Stimulated activated naive CD8-positive, alpha-beta T cell treated with anti-CD3 and anti-CD28 coated beads, Interleukin-15, amount 100 ng/mL, for 72 hours (primary cell): ENCODE data around the gene SNX11.
"Not testable (repeated sequence)": the region's sequence is repeated elsewhere in the genome, so short reads cannot be mapped to it uniquely, and the experiment has no call there.

Experiments
- ATAC-seq: fragments of 150-1000 bp; cut with Tn5 transposase; 2 replicates; pipeline ENCODE4 v1.10.0; 2021; ENCODE audit warnings: mild to moderate bottlenecking, moderate library complexity
- DNase-seq, 2 donors: peaks; one replicate each; pipeline ENCODE4 v3.0.0; 2021 to 2022
- H3K27ac Mint-ChIP-seq, 2 donors: one replicate each; pipeline ENCODE4 v1.8.0; 2022; ENCODE audit warnings: mild to moderate bottlenecking in 2 of 2, mixed read lengths in 2 of 2, moderate library complexity in 2 of 2
- H3K27me3 Mint-ChIP-seq: one replicate; pipeline ENCODE4 v1.8.0; 2022; ENCODE audit warnings: mixed read lengths
- H3K4me1 Mint-ChIP-seq: one replicate; pipeline ENCODE4 v1.8.0; 2022; ENCODE audit warnings: mild to moderate bottlenecking, mixed read lengths
- H3K4me3 Mint-ChIP-seq, 2 donors: one replicate each; pipeline ENCODE4 v1.8.0; 2022; ENCODE audit warnings: mild to moderate bottlenecking in 2 of 2, mixed read lengths in 2 of 2, moderate library complexity in 1 of 2
- H3K9me3 Mint-ChIP-seq, 2 donors: one replicate each; pipeline ENCODE4 v1.8.0; 2022; ENCODE audit warnings: mixed read lengths in 2 of 2

Gene SNX11, protein sequence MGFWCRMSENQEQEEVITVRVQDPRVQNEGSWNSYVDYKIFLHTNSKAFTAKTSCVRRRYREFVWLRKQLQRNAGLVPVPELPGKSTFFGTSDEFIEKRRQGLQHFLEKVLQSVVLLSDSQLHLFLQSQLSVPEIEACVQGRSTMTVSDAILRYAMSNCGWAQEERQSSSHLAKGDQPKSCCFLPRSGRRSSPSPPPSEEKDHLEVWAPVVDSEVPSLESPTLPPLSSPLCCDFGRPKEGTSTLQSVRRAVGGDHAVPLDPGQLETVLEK

DNA sequence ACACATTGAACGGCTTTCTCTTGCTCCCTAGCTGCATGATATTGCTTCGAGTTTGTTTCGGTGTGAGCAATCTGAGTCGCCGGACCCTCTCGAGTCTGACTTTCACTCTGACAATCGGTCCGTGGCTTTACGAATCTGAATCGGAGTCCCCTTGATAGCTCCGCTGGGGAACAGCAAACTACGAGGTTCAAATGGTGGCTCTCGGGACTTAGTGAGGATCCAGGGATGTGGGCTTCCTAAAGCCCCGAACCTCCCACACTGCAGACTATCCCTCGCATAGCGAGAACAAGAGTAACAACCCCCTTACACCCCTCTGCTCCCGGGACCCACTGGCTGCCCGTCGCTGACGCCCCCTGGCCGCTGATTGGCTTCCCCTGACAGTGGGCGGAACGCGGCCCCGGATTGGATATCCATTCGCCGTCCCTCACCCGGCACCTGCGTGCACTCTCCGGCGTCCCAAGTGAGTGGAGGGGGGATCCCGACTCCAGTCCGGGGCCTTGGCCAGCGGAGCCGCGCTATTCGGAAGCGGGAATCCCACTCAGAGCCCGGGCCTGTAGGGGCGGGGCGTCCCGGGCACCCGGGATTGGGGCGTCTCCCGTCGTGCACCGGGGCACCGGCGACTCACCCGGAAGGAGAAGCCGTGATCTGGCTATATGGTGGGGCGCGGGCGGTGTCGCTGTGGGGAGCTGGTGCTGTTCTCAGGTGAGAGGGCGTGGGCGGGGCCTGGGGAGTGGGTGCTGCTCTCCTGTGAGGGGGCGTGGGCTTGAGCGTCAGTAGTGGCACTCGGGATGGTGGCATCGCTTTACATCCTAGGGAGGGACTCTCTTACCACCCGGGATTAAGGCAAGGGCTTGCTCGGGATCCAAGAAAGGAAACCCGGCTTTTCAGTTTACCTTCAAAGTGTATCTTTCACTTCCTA, at the start of gene SNX11:
Gene SNX11 (plus strand): TSS at position 630 of the 919 bp plus-strand sequence. CDS start 4,278 bp downstream, outside the sequence.
- peak; percentile 91 to 92 for DNase-seq
- H3K4me1 Mint-ChIP-seq, result peaks cover 68% of the 10 kb centered on the region
- ATAC-seq, result peak; percentile 92
- peak within 1 kb of the TSS; percentile 95 to 97 for H3K27ac Mint-ChIP-seq
- H3K4me3 Mint-ChIP-seq, result peak within 1 kb of the TSS; percentile 90 to 95
- peaks cover 13 to 18% of the 10 kb centered on the region in 2 donors for H3K9me3 Mint-ChIP-seq
- H3K27me3 Mint-ChIP-seq, result no peaks in the 10 kb centered on the region

DNA sequence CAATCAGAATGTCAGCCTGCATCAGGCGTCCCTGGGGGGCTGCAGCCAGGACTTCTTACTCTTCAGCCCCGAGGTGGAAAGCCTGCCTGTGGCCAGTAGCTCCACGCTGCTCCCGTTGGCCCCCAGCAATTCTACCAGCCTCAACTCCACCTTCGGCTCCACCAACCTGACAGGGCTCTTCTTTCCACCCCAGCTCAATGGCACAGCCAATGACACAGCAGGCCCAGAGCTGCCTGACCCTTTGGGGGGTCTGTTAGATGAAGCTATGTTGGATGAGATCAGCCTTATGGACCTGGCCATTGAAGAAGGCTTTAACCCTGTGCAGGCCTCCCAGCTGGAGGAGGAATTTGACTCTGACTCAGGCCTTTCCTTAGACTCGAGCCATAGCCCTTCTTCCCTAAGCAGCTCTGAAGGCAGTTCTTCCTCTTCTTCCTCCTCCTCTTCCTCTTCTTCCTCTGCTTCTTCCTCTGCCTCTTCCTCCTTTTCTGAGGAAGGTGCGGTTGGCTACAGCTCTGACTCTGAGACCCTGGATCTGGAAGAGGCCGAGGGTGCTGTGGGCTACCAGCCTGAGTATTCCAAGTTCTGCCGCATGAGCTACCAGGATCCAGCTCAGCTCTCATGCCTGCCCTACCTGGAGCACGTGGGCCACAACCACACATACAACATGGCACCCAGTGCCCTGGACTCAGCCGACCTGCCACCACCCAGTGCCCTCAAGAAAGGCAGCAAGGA, 49.0 kb upstream of the SNX11 start:
- Mint-ChIP-seq H3K27me3 (no peaks in the 10 kb centered on the region), H3K4me3 (peak overlapping the region; percentile 47 to 67), H3K9me3 (no peaks in the 10 kb centered on the region), H3K4me1 (peaks cover 78% of the 10 kb centered on the region), H3K27ac (peak overlapping the region; percentile 100)
- no peak for ATAC-seq
- DNase-seq, result no peak

DNA sequence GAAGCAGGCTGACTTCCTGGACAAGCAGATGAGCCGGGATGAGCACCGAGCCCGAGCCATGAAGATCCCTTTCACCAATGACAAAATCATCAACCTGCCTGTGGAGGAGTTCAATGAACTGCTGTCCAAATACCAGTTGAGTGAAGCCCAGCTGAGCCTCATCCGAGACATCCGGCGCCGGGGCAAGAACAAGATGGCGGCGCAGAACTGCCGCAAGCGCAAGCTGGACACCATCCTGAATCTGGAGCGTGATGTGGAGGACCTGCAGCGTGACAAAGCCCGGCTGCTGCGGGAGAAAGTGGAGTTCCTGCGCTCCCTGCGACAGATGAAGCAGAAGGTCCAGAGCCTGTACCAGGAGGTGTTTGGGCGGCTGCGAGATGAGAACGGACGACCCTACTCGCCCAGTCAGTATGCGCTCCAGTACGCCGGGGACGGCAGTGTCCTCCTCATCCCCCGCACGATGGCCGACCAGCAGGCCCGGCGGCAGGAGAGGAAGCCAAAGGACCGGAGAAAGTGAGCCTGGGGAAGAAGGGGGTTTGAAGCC, 48.4 kb upstream of the SNX11 start:
- DNase-seq (no peak), ATAC-seq (no peak)
- H3K27me3 Mint-ChIP-seq, result no peaks in the 10 kb centered on the region
- H3K4me1 Mint-ChIP-seq, result peaks cover 72% of the 10 kb centered on the region
- no peaks in the 10 kb centered on the region for H3K9me3 Mint-ChIP-seq
- peak overlapping the region; percentile 100 for H3K27ac Mint-ChIP-seq
- peak overlapping the region; percentile 47 to 60 for H3K4me3 Mint-ChIP-seq

DNA sequence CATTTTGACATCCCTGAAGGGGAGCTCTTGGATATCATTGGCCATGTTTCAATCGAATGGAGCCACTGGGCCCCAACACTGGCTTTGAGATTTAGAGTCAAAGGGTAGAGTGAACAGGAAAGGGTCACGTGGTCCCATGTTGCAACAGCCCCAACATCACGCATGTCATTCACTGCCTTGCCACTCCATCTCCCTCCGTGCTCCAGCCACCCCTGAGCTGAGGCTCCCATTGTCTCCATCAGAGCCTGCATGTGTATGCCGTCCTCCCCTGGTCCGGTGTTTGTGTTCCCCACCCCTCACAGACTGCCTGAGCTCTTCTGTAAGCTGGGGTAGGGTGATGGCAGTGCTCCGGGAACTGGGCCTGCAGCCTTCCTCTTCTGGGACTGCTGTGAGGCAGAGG, 47.3 kb upstream of the SNX11 start:
- peak overlapping the region in 1 of 2 donors; percentile 81 for H3K27ac Mint-ChIP-seq
- no peaks in the 10 kb centered on the region for H3K27me3 Mint-ChIP-seq
- H3K9me3 Mint-ChIP-seq, result no peaks in the 10 kb centered on the region
- ATAC-seq, result no peak
- peaks cover 61% of the 10 kb centered on the region for H3K4me1 Mint-ChIP-seq
- peak overlapping the region in 1 of 2 donors; percentile 36 for H3K4me3 Mint-ChIP-seq
- DNase-seq, result no peak

DNA sequence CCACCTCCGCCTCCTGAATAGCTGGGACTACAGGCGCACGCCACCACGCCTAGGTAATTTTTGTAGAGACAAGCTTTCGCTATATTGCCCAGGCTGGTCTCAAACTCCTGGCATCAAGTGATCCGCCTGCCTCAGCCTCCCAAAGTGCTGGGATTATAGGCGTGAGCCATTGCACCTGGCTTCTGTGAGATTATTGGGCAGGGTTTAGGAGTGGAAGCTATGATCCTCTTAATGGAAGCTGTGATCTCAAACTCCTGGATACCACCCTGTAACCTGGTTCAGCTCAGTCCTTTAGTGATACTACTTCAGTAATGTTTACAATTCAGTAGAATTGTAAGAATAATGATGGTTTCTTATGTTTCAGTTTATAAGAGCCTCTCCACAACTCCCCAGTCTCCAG, 45.3 kb upstream of the SNX11 start:
- H3K27ac Mint-ChIP-seq, result peak overlapping the region in 1 of 2 donors; percentile 62
- H3K4me3 Mint-ChIP-seq, result no peak overlapping the region
- H3K27me3 Mint-ChIP-seq, result no peaks in the 10 kb centered on the region
- H3K9me3 Mint-ChIP-seq, result no peaks in the 10 kb centered on the region
- DNase-seq, result no peak
- no peak for ATAC-seq
- H3K4me1 Mint-ChIP-seq, result peaks cover 41% of the 10 kb centered on the region

DNA sequence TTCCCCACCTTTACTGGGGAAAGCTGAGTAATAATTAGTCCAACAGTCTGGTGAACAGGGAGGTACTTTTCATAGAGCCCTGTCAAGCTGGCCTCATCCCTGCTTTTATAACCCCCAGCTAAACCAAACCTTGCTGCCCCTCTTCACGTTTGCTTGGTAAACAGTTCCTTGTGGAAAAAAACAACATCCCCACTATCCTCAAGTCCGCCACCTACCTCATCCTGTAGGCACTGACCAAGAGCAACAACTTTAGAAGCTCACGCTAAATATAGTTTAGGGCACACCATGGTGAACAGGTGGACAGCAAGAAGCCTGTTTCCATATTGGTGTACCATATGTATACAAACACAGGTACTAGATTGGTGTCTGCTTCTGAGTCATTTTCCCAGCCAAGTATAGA, 42.9 kb upstream of the SNX11 start:
- Mint-ChIP-seq H3K9me3 (no peaks in the 10 kb centered on the region), H3K4me1 (peaks cover 20% of the 10 kb centered on the region), H3K27ac (peak overlapping the region in 1 of 2 donors; percentile 51), H3K4me3 (no peak overlapping the region), H3K27me3 (no peaks in the 10 kb centered on the region)
- DNase-seq (no peak), ATAC-seq (no peak)

DNA sequence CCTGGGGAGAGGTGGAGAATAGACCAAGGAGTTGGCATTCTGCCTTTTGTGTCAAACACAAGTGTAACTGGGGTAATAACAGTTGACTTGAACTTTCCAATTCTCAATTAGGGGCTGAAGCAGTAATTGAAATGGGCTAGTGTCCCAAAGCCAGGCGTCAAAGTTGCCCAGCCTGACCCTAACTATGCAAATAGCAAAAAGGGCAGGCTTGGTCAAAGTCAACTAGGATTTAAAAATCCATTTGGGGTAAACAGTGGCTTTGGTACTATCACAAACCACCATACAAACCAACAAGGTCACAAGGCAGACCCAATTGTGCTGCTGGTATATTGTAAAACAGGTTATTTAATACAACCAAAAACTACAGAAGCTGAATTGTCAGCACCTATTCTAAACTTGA, 41.4 kb upstream of the SNX11 start:
- no peak overlapping the region for H3K4me3 Mint-ChIP-seq
- no peaks in the 10 kb centered on the region for H3K27me3 Mint-ChIP-seq
- no peaks in the 10 kb centered on the region for H3K9me3 Mint-ChIP-seq
- ATAC-seq, result no peak
- H3K4me1 Mint-ChIP-seq, result peaks cover 4% of the 10 kb centered on the region
- no peak for DNase-seq
- no peak overlapping the region for H3K27ac Mint-ChIP-seq

DNA sequence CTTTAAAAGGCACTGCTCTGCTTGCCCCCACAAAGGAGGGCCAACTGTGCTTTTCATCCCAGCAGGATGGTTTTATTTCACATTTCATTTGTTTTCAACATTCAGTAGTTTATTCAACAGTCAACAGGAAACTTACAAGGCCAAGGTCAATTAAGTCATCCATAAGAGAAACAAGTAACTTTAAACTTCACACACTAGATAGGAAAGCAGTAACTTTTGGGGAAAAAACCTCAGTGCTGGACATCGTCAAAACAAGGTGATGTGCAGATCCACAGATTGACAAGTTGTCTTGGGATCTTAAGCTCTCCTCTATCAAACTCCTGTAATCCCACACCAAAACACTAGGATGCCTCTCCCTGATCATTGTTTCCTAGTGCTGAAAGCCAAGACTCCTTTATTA, 40.9 kb upstream of the SNX11 start:
- no peak for DNase-seq
- Mint-ChIP-seq H3K9me3 (no peaks in the 10 kb centered on the region), H3K27ac (peak overlapping the region in 1 of 2 donors; percentile 73), H3K4me1 (no peaks in the 10 kb centered on the region), H3K4me3 (no peak overlapping the region), H3K27me3 (no peaks in the 10 kb centered on the region)
- no peak for ATAC-seq

DNA sequence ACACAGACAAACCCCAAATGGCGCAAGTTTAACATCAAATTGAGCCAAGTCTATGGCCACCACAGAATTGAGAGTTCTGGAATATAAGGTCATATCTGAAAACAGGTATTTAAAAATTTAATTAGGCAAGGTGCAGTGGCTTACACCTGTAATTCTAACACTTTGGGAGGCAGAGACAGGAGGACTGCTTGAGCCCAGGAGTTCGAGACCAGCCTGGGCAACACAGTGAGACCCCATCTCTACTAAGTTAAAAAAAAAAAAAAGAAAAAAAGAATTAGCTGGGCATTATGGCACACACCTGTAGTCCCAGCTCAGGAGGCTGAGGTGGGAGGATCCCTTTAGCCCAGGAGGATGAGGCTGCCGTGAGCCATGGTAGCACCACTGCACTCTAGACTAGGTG, 40.3 kb upstream of the SNX11 start:
- no peak overlapping the region for H3K27ac Mint-ChIP-seq
- H3K4me3 Mint-ChIP-seq, result no peak overlapping the region
- H3K27me3 Mint-ChIP-seq, result no peaks in the 10 kb centered on the region
- DNase-seq, result no peak
- no peaks in the 10 kb centered on the region for H3K4me1 Mint-ChIP-seq
- no peaks in the 10 kb centered on the region for H3K9me3 Mint-ChIP-seq
- ATAC-seq, result no peak

DNA sequence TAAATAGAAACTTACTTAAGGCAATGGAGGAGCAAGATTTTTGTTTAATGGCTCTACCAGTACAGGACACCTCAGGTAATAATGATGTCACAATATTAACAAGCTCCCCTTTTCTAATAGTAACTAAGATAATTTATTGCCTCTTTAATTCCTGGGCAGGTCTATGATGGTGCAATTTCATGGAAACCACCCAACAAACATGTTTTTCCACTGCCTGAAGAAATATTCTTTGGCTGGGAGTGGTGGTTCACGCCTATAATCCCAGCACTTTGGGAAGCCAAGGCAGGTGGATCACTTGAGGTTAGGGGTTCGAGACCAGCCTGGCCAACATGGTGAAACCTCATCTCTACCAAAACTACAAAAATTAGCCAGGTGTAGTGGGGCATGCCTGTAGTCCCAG, 39.8 kb upstream of the SNX11 start:
- peak overlapping the region in 1 of 2 donors; percentile 59 for H3K27ac Mint-ChIP-seq
- ATAC-seq, H3K27me3 Mint-ChIP-seq, DNase-seq, H3K4me1 Mint-ChIP-seq, H3K4me3 Mint-ChIP-seq, H3K9me3 Mint-ChIP-seq: not testable (repeated sequence)

DNA sequence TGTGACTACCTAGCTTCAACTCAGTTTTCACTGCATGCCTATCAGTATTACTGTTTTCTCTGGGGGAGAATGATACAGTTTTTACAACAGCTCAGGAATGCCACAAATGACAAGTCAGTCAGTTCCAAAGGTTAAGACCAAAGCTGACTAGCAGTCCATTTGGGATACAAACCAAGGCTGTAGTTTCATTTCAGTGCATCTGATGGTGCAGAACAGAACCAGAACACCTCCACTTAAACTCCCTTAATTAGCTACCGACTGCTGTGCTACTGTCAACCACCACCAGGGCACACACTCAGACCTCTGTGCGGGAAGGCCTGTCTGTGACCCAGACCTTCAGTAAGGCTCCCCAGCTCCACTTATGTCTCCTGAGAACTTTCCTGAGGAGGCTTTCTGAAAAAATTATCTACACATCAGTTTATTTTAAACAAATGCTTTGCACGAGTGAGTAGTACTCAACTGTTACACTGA, 39.0 kb upstream of the SNX11 start:
- H3K27ac Mint-ChIP-seq, result no peak overlapping the region
- no peak for DNase-seq

DNA sequence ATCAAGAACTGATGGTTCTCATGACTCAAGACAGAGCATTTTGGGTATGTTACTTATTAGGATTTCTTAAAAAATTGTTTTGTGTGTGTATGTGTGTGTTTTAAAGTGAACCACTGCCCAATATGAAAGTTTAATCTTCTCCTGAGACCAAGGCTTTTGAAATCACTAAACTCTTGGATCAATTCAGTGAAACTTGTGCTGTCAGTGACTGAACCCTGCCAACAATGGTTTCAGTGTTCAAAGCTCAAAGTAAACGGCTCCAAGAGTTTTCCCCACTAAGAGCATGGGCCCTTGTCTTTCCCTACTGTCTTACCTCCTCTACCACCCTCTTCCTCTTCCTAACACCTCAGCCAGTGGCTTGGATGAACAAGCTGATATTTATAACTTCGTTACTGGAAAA, 37.4 kb upstream of the SNX11 start:
- Mint-ChIP-seq H3K4me1 (no peaks in the 10 kb centered on the region), H3K9me3 (no peaks in the 10 kb centered on the region), H3K27ac (peak overlapping the region in 1 of 2 donors; percentile 16), H3K4me3 (no peak overlapping the region), H3K27me3 (no peaks in the 10 kb centered on the region)
- ATAC-seq (no peak), DNase-seq (no peak)

More for the DNA sequence above, 39.0 kb upstream of the SNX11 start:
- H3K27me3 Mint-ChIP-seq, result no peaks in the 10 kb centered on the region
- ATAC-seq, result peak; percentile 81
- no peak overlapping the region for H3K4me3 Mint-ChIP-seq
- no peaks in the 10 kb centered on the region for H3K4me1 Mint-ChIP-seq
- H3K9me3 Mint-ChIP-seq, result no peaks in the 10 kb centered on the region

DNA sequence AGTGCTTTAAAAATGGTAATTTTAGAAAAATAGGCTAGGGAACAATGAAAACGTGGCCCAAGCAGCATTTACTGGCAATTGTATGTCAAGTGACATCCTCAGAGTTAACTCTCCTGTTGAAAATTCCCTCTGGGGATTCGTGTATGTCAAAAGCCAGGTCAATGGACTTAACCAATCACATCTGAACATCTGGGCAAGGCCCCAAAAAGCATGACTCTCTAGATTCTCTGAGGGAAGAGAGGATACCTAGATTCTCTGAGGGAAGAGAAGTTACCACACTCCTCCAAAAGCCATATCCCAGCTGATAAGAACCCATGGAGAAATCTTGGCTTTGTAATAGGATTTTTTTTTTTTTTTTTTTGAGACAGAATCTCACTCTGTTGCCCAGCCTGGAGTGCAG, 35.9 kb upstream of the SNX11 start:
- Mint-ChIP-seq H3K9me3 (no peaks in the 10 kb centered on the region), H3K27me3 (no peaks in the 10 kb centered on the region), H3K27ac (peak overlapping the region in 1 of 2 donors; percentile 27), H3K4me3 (no peak overlapping the region), H3K4me1 (no peaks in the 10 kb centered on the region)
- DNase-seq, result no peak
- no peak for ATAC-seq

DNA sequence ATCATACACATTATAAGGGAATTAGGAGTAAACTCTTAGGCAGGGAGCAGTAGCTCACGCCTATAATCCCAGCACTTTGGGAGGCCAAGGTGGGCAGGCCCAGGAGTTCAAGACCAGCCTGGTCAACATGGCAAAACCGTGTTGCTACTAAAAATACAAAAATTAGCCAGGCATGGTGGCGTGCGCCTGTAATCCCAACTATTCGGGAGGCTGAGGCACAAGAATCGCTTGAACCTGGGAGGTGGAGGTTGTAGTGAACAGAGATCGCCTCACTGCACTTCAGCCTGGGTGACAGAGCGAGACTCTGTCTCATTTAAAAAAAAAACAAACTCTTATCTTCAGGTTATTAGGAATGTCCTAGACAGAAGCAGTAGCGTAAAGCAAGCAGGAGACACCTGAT, 34.8 kb upstream of the SNX11 start:
- H3K27ac Mint-ChIP-seq, result peak overlapping the region; percentile 21 to 86
- not testable (repeated sequence) for ATAC-seq, H3K27me3 Mint-ChIP-seq, H3K9me3 Mint-ChIP-seq, H3K4me1 Mint-ChIP-seq, DNase-seq, H3K4me3 Mint-ChIP-seq

DNA sequence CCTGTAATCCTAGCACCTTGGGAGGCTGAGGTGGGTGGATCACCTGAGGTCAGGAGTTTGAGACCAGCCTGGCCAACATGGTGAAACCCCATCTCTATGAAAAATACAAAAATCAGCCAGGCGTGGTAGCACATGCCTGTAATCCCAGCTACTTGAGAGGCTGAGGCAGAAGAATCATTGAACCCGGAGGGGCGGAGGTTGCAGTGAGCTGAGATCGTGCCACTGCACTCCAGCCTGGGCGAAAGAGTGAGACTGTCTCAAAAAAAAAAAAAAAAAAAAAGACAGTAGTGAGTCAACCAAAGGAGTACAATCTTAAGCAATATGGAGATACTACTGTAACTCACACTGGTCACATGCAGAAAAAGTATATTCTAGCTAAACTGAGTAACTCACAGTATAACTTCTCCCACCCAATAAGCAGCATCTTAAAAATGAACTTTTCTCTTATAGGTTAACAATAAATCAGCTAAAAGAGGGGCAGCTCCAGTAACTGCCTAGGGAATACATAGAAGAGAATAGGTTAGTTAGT, 33.9 kb upstream of the SNX11 start:
- DNase-seq, ATAC-seq, H3K27ac Mint-ChIP-seq, H3K27me3 Mint-ChIP-seq, H3K4me3 Mint-ChIP-seq, H3K9me3 Mint-ChIP-seq, H3K4me1 Mint-ChIP-seq: not testable (repeated sequence)
